ENCODE data around the gene EDA.

DNA sequence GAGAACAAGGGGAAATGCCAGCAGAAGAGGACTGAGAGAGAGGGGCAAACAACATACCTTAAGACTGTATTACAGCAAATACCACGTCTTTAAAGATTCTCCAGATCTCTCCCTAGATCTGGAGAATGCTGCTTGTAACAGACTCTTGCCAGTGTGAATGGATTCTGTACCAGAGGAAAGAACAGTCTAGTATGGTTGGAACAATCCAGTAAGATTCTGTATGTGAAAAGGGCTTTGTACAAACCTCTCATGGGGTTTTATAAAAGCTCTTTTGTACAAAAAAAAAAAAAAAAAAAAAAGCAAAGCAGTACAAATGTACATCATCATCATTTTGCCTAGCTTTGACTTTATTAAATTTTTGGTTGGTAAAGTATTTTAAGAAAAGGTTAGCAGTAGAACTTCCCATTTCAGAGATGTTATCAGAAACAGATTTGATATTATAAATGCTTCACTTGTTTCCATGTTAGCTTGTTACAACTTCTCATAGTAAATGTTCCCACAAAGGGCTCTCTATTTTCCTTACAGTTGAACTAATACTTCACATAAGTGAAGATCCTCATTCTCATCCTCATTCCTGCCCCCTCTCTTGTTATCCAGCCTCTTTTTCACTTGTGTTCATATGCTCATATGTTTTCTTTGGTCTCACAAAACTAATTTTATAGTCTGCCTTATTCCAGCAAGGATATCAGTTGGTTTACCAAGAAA, 144.2 kb downstream of the EDA start:
- TF ChIP-seq, protein P1, sequence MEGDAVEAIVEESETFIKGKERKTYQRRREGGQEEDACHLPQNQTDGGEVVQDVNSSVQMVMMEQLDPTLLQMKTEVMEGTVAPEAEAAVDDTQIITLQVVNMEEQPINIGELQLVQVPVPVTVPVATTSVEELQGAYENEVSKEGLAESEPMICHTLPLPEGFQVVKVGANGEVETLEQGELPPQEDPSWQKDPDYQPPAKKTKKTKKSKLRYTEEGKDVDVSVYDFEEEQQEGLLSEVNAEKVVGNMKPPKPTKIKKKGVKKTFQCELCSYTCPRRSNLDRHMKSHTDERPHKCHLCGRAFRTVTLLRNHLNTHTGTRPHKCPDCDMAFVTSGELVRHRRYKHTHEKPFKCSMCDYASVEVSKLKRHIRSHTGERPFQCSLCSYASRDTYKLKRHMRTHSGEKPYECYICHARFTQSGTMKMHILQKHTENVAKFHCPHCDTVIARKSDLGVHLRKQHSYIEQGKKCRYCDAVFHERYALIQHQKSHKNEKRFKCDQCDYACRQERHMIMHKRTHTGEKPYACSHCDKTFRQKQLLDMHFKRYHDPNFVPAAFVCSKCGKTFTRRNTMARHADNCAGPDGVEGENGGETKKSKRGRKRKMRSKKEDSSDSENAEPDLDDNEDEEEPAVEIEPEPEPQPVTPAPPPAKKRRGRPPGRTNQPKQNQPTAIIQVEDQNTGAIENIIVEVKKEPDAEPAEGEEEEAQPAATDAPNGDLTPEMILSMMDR (IDR thresholded peaks at IDR 0.05) = no peak
- no peak for TF ChIP-seq POLR2A (IDR thresholded peaks at IDR 0.05)
